Measurements from ENCODE around the gene PNPLA3.

- no peak for TF ChIP-seq CTCF (conservative IDR thresholded peaks at IDR 0.05; ENCODE audit: low read length)
- no peak for TF ChIP-seq EZH2phosphoT487 (IDR thresholded peaks at IDR 0.05; ENCODE audit: borderline replicate concordance)
These were observed 28.4 kb downstream of the PNPLA3 start for GRCh38 chr22:43951966-43952365.

All from Loucy (cell line).